Hepatocyte (in vitro differentiated cells): ENCODE data around the gene CCDC93.

ENCODE experiments used
- EZH2 ChIP-seq: fragments of 200-600 bp; sonication (generic); IDR thresholded peaks from 2 replicates; pipeline ENCODE4 v1.6.1; 2016; ENCODE audit warnings: antibody characterized with exemption, mild to moderate bottlenecking, borderline replicate concordance
- EZH2phosphoT487 ChIP-seq: fragments of 200-600 bp; sonication (generic); IDR thresholded peaks from one replicate; pipeline ENCODE4 v1.6.1; 2018; ENCODE audit warnings: antibody characterized with exemption, mild to moderate bottlenecking, low read depth, moderate library complexity; ENCODE audit not compliant: unreplicated experiment, severe bottlenecking
- TF ChIP-seq, protein P1 (sequence below): fragments of 200-600 bp; sonication (generic); IDR thresholded peaks from 2 replicates; pipeline ENCODE4 v1.5.1; 2016; ENCODE audit warnings: antibody characterized with exemption, mild to moderate bottlenecking; ENCODE audit not compliant: poor library complexity

DNA sequence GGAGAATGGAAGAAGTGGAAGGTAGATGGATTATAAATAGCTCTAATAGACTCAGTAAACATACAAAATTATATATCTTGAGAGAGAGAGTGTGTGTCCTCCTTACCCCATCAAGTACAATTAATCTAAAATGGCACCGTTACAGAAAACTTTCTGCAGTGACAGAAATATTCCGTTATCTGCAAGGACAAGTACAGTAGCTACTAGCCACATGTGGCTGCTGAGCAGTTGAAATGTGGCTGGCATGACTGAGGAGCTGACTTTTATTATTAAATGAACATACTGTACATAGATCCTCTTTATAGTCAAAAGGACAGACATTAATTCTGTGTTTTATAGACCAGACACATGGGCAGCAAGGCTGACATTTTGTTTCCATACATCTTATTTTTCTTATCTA lies 7.0 kb downstream of the CCDC93 start:
- TF ChIP-seq EZH2phosphoT487 (no peak), EZH2 (no peak)
- TF ChIP-seq, protein P1, sequence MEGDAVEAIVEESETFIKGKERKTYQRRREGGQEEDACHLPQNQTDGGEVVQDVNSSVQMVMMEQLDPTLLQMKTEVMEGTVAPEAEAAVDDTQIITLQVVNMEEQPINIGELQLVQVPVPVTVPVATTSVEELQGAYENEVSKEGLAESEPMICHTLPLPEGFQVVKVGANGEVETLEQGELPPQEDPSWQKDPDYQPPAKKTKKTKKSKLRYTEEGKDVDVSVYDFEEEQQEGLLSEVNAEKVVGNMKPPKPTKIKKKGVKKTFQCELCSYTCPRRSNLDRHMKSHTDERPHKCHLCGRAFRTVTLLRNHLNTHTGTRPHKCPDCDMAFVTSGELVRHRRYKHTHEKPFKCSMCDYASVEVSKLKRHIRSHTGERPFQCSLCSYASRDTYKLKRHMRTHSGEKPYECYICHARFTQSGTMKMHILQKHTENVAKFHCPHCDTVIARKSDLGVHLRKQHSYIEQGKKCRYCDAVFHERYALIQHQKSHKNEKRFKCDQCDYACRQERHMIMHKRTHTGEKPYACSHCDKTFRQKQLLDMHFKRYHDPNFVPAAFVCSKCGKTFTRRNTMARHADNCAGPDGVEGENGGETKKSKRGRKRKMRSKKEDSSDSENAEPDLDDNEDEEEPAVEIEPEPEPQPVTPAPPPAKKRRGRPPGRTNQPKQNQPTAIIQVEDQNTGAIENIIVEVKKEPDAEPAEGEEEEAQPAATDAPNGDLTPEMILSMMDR, result no peak
